Activated naive CD8-positive, alpha-beta T cell treated with anti-CD3 and anti-CD28 coated beads, Interleukin-2, amount 50 U/mL, for 16 hours (primary cell): ENCODE results near the gene SH3GLB1.
"Not testable (repeated sequence)": the region's sequence is repeated elsewhere in the genome, so short reads cannot be mapped to it uniquely, and the experiment has no call there.

Experiments used
- DNase-seq: peaks from one replicate; pipeline ENCODE4 v3.0.0-alpha.2; 2020; ENCODE audit warnings: low read depth, low spot score

The SH3GLB1 gene

DNA sequence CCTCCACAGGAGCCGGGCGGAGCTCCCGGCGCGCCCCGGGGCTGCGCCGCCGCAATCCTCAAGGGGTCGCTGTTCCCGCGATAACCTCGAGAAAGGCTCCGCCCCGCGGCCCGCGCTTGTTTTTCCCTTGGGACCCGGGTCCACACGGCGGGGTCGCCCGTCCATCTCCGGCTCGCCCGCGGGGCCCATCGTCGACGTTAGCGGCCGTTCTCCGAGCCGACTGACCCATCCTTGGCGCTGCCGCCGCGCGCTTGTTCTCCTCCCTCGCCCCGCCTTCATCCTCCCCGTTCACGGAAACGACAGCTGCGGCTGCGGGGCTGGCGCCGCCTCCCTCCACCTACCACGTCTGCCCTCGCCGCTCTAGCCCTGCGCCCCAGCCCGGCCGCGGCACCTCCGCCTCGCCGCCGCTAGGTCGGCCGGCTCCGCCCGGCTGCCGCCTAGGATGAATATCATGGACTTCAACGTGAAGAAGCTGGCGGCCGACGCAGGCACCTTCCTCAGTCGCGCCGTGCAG, at the start of gene SH3GLB1:
Gene SH3GLB1, plus strand, starts transcription at position 119 of the 514 bp plus-strand sequence. Its CDS starts 324 bp downstream, at position 443.
- peak; percentile 69 for DNase-seq

DNA sequence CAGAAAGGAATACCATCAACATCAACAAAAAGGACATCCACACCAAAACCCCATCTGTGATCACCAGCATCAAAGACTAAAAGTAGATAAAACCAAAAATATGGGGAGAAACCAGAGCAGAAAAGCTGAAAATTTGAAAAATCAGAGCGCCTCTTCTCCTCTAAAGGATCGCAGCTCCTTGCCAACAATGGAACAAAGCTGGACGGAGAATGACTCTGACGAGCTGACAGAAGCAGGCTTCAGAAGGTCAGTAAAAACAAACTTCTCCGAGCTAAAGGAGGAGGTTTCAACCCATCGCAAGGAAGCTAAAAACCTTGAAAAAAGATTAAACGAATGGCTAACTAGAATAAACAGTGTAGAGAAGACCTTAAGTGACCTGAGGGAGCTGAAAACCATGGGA, 46.0 kb upstream of the SH3GLB1 start:
- not testable (repeated sequence) for DNase-seq

DNA sequence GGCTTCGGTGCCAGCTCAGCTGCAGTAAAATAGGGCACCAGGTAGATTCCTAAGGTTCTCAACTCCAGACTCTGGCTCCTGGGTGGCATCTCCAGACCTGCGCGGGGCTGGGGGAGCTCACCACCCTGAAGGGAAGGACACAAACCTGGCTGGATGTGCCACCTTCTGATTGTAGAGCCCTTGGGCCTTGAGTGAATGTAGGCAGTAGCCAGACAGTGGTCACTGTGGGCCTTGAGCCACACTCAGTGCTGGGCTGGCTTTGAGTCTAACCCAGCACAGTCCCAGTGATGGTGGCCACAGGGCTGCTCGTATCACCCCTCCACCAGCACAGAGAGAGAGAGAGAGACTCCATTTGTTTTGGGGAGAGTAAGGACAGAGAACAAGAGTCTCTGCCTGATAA, 38.0 kb upstream of the SH3GLB1 start:
- DNase-seq: no peak

DNA sequence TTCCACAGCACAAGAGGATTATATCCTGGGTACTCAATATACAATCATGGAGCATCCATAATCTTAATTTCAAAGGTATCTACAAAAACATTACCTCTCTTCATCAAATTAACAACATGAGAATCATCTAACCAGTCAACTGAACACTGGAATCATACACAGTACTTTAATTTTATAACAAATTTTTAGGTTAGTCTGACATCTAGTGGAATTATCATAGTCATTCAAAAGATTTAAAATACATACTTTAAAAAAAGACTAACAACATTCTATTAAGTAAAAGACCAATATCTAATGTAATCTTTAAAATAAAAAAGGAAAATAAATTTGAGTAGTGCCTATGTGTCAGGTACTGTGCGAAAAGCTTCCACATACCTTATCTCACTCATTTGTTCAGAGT, 16.8 kb upstream of the SH3GLB1 start:
- DNase-seq: no peak

DNA sequence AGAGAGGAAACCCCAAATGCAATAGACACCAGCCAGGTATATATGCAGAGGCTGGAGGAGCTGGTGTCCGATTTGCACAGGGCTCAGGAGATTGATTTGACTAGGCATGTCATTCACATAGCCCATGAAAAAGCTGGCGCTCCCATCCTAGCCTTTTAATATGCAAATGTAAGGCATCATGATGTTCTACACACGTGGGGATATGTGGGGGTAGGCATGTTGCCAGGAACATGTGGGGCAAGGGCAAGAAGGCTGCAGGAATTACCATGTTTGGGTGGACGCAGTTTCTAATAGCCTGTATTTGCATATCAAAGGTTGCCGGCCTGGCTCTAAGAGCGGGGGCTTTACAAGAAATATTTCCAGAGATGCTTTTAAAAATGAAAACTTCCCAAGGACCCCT, 11.7 kb upstream of the SH3GLB1 start:
- no peak for DNase-seq

DNA sequence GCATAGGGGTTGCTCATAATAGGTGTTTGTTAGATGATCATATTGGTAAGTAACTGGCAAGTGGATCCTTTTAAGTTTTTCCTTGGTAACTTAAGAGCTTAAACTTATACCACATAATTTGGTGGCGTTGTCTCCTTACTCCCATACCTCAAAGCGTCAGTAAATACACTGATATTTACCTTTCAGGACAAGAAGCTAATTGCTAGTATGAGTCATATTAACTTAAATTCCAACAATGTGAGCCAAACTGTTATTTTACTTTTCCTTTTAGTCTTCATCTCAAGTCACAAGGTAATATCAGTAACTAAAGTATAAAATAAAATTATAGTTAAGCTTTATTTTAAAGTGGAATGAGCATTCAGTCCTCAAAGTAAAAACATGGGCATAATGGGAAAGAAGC, 9.0 kb upstream of the SH3GLB1 start:
- no peak for DNase-seq

DNA sequence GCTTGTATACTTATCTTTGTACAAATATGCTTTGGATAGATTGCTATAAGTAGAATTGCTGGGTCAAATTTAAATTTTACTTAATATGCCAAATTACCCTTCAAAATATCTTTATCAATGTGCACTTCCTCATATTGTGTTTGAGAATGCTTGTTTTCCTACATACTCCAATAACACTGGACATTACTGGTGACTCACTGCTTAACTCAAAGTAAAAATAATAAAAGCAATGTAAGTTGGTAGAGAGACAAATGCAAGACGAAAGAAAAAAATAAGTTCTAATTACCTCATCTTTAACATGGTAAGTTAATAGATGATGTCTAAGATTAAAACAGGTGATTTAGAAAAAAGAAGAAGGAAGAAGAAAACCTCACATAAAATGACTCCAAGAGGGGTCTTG, 7.9 kb upstream of the SH3GLB1 start:
- no peak for DNase-seq

DNA sequence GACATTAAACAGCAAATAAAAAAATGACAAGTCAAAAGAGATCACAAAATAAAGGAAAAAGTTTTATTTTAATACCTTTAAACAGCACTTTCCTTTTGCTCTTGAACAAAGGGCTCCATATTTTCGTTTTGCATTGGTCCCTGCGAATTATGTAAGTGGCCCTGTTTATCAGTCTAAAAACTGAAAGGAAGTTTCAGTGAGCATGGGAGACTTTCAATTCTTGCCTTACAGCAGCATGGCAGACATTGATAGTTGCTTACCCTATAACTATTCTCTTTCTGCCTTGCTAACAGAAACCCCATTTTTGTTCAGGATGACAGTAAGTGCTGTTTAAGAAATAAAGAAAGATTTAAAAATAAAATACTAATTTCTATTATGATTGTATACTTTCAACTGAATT, 5.2 kb upstream of the SH3GLB1 start:
- DNase-seq: no peak

DNA sequence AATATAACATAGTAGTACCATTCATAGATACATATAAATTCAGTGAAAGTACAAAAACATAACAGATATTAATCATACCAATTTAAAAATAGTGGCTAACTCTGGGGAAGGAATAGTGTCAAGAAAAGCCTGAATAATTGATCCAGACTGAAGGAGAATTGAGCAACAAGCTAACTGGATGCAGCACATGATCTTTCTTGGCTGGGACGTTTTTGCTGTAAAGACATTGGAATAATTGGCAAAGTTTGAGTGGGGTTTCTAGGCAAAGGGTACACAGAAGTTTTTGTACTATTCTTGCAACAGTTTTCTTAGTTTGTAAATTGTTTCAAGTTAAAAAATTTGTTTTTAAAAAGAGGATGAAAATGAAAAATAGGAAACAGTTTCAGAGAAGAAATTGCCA, 2.6 kb upstream of the SH3GLB1 start:
- DNase-seq: no peak

DNA sequence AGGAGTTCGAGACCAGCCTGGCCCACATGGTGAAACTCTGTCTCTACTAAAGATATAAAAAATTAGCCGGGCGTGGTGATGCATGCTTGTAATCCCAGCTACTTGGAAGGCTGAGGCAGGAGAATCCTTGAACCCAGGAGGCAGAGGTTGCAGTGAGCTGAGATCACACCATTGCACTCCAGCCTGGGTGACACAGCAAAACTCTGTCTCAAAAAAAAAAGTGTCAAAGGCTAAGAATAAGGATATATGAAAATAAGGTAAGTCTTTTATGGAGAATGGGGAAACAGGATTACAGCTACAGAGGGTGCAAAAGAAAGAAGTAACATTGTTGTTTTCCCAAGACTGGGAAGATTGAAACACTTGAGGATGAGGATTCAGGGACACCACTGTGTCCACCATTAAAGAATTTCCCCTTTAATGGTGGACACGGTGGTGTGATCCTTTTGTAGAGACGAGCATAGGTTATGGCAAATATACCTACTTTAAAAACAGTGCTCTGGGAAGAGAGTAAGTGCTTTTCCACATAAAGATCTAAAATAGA, 1.4 kb upstream of the SH3GLB1 start:
- DNase-seq: not testable (repeated sequence)

DNA sequence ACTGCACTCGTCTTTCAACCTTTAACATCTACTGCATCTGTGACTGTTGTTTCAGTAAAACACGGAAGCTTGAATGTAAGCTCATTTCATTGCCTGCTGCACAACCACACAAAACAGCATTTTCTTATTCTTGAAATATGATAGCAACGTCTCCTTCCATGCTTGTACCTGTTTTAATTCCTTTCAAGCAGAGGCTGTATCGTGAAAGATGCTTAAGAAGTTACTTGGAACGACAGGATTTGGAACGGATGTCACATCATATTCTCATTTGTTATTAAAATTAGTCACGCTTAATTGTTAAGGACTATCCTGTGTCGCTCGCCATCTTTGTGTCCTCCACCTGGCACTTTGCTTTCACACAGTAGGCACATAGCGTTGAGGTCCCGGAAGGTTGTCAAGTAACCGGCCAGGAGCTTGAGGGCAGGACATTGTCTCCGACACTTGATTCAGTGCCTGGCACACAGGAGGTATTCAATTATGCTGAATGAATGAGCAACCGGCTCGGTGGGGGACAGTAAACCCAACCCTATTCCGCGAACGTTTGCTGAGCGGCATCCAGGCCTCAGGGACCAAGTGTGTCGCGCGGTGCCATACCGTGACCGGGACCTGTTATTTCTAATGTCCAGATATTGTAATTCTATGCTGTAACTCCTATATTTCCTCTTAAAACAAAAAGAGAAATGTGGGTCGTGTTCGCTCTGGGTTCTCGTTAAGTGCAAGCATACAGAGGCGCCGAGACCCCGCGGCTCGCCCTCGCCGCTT, 499 bp upstream of the SH3GLB1 start:
- no peak for DNase-seq

DNA sequence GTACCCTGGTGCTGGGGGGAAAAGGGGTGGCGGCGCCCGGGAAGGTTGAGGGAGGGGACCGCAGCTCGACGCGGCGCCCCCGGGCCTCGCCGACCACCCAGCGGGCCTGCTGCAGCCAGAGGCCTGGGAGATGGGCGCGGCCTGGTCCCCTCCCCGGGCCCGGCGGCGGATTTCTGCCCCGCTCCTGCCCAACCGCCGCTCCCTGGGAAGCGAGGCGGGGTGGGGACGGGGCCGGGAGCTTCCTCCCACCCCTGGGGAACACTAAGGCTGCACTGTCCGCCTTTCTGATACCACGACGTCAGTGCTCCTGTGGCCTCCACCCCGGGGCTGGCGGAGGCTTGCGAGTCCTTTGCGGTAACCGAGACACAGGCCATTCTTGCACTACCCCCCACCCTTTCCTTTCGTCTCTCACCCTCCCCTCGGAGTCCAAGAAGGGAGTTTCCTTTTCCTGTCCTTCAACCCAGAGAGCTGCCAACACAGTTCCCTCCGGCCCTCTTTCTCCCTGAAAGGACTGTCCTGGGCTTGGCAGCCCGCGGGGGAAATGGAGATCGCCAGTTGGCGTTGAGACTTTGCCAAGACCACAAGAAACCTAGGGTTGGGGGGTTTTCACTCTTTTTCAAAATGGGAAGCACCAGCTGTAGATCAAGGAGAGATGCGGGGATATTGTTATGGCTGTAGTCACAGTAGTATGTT, 742 bp downstream of the SH3GLB1 start:
- peak; percentile 3 for DNase-seq

DNA sequence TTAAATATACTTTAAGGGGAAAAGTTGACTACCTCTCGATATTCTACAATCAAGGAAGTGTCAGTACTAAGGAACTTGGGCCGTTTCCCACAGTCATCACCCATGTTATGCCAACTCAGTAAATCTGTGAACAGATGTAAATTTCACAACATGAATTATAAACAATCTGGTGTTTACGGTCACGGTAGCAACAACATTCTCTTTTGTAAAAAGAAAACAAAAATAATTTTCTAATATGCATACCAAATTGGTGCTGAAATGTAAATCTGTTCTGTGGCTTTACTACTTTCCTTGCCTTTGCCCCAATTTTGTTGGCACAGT, 1.2 kb downstream of the SH3GLB1 start:
- DNase-seq: no peak

DNA sequence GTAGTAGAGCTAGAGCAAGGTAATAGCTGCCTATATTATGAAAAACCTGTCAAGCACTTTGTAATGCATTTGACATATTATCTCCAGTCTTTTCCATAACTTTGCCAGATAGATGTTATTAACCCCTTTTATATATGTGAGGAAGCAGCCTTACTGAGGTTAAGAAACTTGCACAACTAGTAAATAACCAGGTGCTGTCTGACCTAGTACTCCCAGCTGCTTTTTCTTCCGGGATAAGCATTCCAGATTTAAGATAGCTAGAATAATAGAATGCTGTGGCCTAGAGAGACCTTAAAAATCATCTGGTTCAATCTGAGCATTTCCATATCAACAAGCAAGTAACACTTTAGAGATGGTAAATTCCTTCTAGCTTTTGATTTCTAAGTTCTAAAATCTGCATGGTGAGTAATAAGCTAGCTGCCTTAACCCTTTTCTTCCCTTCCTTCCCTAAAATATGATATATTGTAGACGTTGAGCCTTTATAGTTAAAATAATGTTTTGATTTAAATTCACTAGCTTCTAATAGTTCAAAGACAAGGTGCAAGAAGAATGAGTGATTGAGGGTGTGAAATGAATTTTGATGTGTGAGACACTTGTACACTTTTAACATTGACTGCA, 1.8 kb downstream of the SH3GLB1 start:
- no peak for DNase-seq

DNA sequence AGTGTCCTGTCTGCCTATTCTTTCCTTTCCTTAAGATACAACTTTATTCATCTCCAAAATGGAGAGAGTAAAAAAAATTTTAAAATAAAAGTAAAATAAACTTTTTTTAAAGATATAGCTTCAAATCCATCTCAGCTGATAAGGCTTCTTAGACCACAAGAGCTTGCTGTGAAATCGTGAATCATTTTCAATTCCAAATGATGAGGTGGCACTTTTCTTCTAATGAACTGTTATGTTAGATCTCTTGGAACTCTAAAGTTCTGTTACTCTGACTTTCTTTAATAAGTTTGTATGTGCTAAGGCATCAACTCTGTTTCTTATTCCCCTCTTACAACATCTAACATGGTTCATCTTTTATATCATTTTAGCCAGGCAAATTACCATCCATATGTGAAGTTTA, 4.5 kb downstream of the SH3GLB1 start:
- no peak for DNase-seq

DNA sequence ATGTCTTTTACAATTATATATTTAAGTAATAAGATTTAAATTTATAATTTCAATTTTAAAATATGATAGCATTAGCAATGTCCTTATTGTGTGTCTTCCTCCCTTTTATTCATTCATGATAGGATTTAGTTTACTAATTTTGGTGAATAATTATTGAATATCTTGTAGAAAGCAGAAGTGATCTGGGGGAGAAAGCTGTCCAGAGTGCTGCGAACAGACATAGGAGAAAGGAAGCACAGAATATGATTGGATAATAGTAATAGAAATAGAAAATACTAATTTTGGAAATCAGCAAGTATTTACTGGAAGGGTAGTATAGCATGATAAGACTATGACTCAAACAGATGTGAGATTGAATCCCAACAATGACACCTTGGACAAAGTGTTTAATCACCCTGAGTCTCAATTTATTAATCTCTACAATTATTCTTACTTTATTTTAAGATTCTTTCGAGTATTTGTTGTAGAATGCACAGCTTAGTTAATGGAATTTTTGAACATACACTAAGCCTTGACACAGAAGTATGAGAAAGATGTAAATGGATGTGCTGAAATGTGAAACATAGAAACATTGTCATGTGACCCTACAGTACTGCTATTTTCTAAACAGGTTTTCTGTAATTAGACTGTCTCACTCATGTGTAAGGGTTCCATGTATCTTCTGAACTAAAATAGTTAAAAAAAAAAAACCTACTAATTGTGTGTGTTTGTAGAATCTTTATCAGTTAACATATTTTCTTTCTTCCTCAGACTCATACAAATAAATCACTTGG, 7.9 kb downstream of the SH3GLB1 start:
- no peak for DNase-seq

DNA sequence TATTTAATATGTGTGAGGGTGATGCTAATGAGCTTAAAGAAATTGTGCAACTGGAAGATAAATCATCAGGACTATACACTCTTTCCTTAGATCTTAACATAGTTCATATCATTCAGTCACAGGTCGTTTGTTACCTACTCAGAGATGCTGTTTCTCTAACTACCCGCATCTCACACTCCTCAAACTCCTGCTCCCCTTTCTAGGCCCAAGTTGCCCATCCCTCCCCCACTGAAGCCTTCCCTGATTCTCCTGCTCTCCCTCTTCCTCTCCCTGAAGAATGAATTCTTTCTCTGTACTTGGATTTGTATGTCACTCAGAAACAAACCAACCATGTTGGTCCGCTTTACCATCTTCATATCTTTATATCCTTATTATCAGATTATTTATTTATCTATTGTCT, 9.1 kb downstream of the SH3GLB1 start:
- no peak for DNase-seq

DNA sequence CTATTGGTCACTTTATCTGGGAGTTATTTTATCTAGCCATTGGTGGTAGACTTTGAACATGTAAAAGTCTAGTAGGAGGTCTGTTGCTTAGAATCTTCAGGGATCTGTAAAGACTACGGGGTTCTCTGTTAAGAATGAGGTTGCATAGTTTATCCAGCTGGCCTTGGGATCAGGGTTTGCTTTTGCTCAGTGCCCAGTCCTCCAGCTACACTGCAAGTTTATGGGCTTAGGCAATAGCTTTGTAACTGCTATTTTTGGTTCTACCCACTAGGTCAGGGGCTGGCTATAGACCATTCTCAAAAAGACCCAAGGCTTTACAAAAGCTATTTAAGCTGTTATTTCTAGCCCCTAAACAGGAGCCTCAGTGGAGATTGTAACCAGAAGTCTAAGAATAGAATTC, 9.8 kb downstream of the SH3GLB1 start:
- no peak for DNase-seq

DNA sequence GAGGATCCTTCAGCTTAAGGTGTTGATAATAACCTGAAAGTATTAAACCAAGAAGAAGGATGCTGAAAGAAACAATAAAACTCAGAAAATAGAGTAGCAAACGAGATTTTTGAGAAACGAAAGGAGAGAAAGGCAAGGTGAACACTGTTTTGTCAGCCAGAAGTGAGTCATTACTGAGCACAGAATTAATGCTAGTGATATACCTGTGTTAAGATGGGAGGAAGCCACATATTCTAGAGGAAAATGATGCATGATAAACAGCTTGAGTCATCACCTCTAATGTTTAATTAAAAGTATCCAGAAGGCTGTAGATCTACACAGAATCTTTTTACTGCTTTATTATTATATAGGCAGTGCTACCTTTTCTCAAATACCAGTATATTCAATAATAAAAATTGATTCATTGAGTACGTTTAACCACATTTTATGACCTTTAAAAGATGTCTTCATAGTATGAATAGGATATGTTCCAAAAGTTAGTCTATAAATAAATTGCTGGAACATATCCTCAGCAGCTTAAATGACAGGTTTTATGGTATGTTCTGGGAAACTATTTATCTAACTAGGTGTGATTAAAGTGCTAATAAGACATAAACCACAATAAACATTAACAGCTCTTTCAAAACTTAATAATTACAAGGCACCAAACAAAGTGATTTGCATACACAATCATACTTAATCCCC, 10.3 kb downstream of the SH3GLB1 start:
- DNase-seq: no peak

DNA sequence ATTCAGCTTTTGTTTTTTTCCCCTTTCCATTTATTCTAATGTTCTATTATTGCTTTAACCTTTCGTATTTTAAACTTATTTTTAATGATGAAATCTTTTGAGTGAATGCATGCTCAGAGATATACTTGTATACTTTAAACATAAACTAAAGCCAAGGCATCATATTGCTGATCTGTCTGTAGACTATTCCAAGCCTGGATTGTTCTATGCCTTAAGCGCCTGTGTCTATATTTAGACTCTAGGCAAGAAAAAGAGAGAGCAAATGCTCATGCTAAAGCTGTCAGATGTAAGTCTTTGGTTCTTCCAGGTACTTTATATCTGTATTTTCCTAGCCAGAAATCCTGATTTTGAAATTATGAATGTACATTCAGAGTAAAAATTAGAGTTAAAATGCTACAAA, 14.4 kb downstream of the SH3GLB1 start:
- DNase-seq: no peak

DNA sequence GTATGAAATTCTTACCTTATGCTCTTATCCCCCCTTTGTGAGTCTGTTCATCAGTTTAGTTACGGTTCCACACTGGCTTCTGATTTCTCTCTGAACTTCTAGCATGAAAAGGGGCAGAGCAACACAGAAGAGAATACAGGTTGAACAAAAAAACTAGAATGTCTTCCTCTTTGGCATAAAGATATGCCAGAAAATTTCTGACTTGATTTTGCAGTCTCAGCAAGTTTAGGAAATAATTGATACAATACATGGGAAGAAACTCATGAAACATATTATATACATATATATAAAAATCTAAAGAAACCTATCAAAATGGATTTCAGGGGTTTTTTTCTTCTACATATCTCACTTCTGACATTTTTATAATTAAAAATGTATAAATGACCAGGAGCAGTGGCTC, 27.0 kb downstream of the SH3GLB1 start:
- DNase-seq: no peak
